DMS53 treated with DMSO at 0.1 percent for 48 hours (cell line): ENCODE results near the gene ZC3H10.

Source experiments
- DNase-seq: peaks from one replicate; lab custom pipeline; 2025; ENCODE audit not compliant: unreplicated experiment; lab: John Stamatoyannopoulos, UW

Gene ZC3H10

DNA sequence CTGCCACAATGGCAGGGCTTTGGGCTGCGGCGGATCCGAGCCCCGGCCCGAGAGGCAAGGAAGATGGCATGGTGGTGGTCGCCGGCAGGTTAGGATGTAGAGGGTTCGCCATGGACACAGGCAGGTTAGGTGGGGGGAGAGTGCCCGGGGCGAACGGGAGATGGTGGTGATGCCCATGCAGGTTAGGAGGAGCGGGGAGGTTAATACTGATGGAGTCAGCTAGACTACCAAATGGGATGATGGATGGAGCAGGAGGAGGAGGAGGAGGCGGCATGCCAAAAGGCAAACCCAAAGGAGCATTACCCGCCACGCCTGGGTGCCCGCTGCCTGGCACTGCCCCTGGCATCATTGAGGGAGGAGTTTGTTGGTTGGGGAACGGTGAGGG, 46.3 kb downstream of the ZC3H10 start:
- no peak for DNase-seq

- DNase-seq, result no peak
These were observed 47.3 kb downstream of the ZC3H10 start for GRCh38 chr12:56165369-56165768.

DNA sequence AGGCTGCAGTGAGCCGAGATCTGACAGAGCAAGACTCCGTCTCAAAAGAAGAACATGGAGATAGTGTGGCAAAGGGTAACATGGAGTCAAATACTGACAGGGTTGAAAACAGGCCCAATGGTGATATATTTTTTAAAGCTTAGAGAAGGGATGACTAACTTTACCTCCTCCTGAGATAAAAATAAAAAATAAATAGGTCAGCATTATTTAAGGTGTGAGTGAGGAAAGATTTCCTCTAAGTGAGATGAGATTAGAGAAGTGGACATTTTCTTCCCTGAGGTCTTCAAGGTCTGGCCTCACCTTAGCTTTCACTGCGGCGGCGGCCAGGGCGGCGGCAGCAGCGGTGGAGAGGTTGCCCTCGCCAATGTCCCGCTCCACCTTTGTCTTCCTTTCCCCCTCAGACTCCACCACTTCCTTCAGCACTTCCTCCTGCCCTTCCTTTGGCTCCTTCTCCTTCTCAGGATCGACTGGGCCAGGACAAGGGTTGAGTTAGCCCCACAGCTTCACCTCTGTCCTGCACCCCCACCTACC, 51.2 kb downstream of the ZC3H10 start:
- no peak for DNase-seq

- no peak for DNase-seq
These were observed 54.8 kb downstream of the ZC3H10 start for GRCh38 chr12:56172839-56173238.
